B cell (primary cell): ENCODE measurements around the gene NCL. TPM values are rescaled to one million over a fixed set of nuclear protein-coding genes. Genes with fewer than 3 reads are reported as not detected.

Experiments
- ATAC-seq: fragments of 200-7000 bp; cut with Tn5 transposase; one replicate; pipeline ENCODE4 v1.10.0; 2021; ENCODE audit warnings: low read depth, mild to moderate bottlenecking, moderate number of reproducible peaks, moderate library complexity
- CTCF ChIA-PET: fragments of 350-600 bp; sonication (Branson Sonifier 250); formaldehyde crosslinking; loops from one replicate; lab custom pipeline; 2021; ENCODE audit warnings: antibody characterized with exemption, inconsistent platforms; lab: Charles Lee
- POLR2A ChIA-PET: fragments of 350-600 bp; sonication (Branson Sonifier 250); formaldehyde crosslinking; loops from one replicate; lab custom pipeline; 2021; ENCODE audit warnings: antibody characterized with exemption; lab: Charles Lee
- DNase-seq: peaks from one replicate; pipeline ENCODE4 v3.0.0; 2013
- H2AFZ ChIP-seq: 2 replicates; pipeline ENCODE4 v1.6.1; 2012; ENCODE audit warnings: mild to moderate bottlenecking, low read depth, low read length; ENCODE audit not compliant: insufficient read depth, poor library complexity, severe bottlenecking
- H3K27ac ChIP-seq, 2 donors: 1 replicate in 1 of 2; 2 replicates in 1 of 2; pipeline ENCODE4 v1.5.1; 2012 to 2013; ENCODE audit warnings: low read length in 2 of 2, mild to moderate bottlenecking in 2 of 2, moderate library complexity in 1 of 2
- H3K27me3 ChIP-seq, 4 experiments: fragments of 200-600 bp in 1 of 4; sonication (generic) in 1 of 4; replicated peaks in 1 of 4; 1 replicate in 2 of 4; 2 replicates in 2 of 4; pipeline versions ENCODE4 v1.6.1 to v1.7.0; 2013 to 2016; ENCODE audit warnings: low read length in 3 of 4, mild to moderate bottlenecking in 2 of 4, mixed read lengths in 1 of 4, moderate library complexity in 1 of 4; ENCODE audit not compliant: insufficient read depth in 4 of 4, control insufficient read depth in 3 of 4; ENCODE audit errors: control extremely low read depth in 1 of 4
- H3K36me3 ChIP-seq, 2 experiments: replicated peaks in 1 of 2; 1 replicate in 1 of 2; 2 replicates in 1 of 2; pipeline versions ENCODE4 v1.6.1 to v1.7.1; 2013; ENCODE audit warnings: low read length in 1 of 2; ENCODE audit not compliant: insufficient read depth in 2 of 2, control insufficient read depth in 1 of 2; ENCODE audit errors: control extremely low read depth in 1 of 2, extremely low read depth in 1 of 2
- H3K4me1 ChIP-seq, 2 donors: fragments of 200-600 bp in 1 of 2; sonication (generic) in 1 of 2; 1 replicate in 1 of 2; 2 replicates in 1 of 2; pipeline versions ENCODE4 v1.5.1 to v1.6.1; 2013 to 2017; ENCODE audit warnings: low read length in 2 of 2; ENCODE audit not compliant: control insufficient read depth in 2 of 2, insufficient read depth in 2 of 2
- H3K4me2 ChIP-seq: replicated peaks from 2 replicates; pipeline ENCODE3; 2012; ENCODE audit warnings: mild to moderate bottlenecking, low read depth, low read length; ENCODE audit not compliant: poor library complexity, severe bottlenecking
- H3K4me3 ChIP-seq, 5 experiments: fragments of 200-600 bp in 1 of 5; sonication (generic) in 1 of 5; 1 replicate in 3 of 5; 2 replicates in 2 of 5; pipeline versions ENCODE4 v1.5.1 to v1.7.0; 2011 to 2016; ENCODE audit warnings: low read length in 4 of 5, mild to moderate bottlenecking in 4 of 5, low read depth in 2 of 5, control low read depth in 1 of 5, moderate library complexity in 1 of 5; ENCODE audit not compliant: insufficient read depth in 1 of 5; ENCODE audit errors: control extremely low read depth in 1 of 5, extremely low read depth in 1 of 5
- H3K79me2 ChIP-seq: fragments of 200-600 bp; sonication (generic); one replicate; pipeline ENCODE4 v1.6.0; 2016; ENCODE audit warnings: low read length; ENCODE audit not compliant: control insufficient read depth, insufficient read depth
- H3K9ac ChIP-seq: fragments of 200-600 bp; sonication (generic); 2 replicates; pipeline ENCODE4 v1.6.1; 2017; ENCODE audit warnings: mild to moderate bottlenecking, low read length, moderate library complexity
- H3K9me3 ChIP-seq, 3 donors: one replicate each; pipeline versions ENCODE4 v1.6.1 to v1.7.1; 2013; ENCODE audit warnings: low read length in 2 of 3; ENCODE audit not compliant: control insufficient read depth in 2 of 3, insufficient read depth in 1 of 3; ENCODE audit errors: control extremely low read depth in 1 of 3
- H4K20me1 ChIP-seq: 2 replicates; pipeline ENCODE4 v1.6.0; 2012; ENCODE audit warnings: mild to moderate bottlenecking, low read length; ENCODE audit not compliant: insufficient read depth, control insufficient read depth, poor library complexity, severe bottlenecking
- H3K27ac Mint-ChIP-seq: one replicate; pipeline ENCODE4 v1.8.0; 2021; ENCODE audit warnings: mixed read lengths
- H3K27me3 Mint-ChIP-seq: one replicate; pipeline ENCODE4 v1.8.0; 2021; ENCODE audit warnings: mixed read lengths
- H3K4me1 Mint-ChIP-seq: one replicate; pipeline ENCODE4 v1.8.0; 2021; ENCODE audit warnings: mixed read lengths
- H3K4me3 Mint-ChIP-seq: one replicate; pipeline ENCODE4 v1.8.0; 2021; ENCODE audit warnings: mixed read lengths
- H3K9me3 Mint-ChIP-seq: one replicate; pipeline ENCODE4 v1.8.0; 2022; ENCODE audit warnings: mixed read lengths; ENCODE audit not compliant: insufficient read depth
- CTCF ChIP-seq: fragments of 200-600 bp; IDR thresholded peaks from one replicate; pipeline ENCODE4 v1.8.0; 2022; ENCODE audit warnings: antibody characterized with exemption, mild to moderate bottlenecking
- EZH2 ChIP-seq: IDR thresholded peaks from 2 replicates; pipeline ENCODE4 v1.6.1; 2012; ENCODE audit warnings: borderline replicate concordance, low read depth, mild to moderate bottlenecking, moderate library complexity, low read length; ENCODE audit not compliant: insufficient read depth, poor library complexity, severe bottlenecking
- WGBS: methylation state at CpG from one replicate; pipeline ENCODE4 v1.1.5; 2013; ENCODE audit warnings: missing lambda C conversion rate; ENCODE audit not compliant: insufficient coverage; 5-methylcytosine and 5-hydroxymethylcytosine counted together
- intact Hi-C: fragments of 100-400 bp; cut with micrococcal nuclease; formaldehyde crosslinking; loops from one replicate; pipeline ENCODE4 v1.10.0; 2022
- polyA plus RNA-seq: library from polyadenylated mRNA; depleted of rRNA; stranded (reverse); fragments of >200 nt; gene quantifications from 2 replicates; pipeline ENCODE4 v1.2.3, GENCODE V29; 2012
- total RNA-seq, 2 donors: library from RNA; stranded (reverse); fragments of 120-200 nt in 1 of 2; gene quantifications; 1 replicate in 1 of 2; 2 replicates in 1 of 2; pipeline versions ENCODE4 v1.2.3 to v1.2.4, GENCODE V29; 2013 to 2022

The NCL gene
- total and polyA plus RNA-seq, 2 donors (not counting 1 experiment from before 2014, with no cell fraction given) = 25.8 to 439 TPM

GRCh38 chr2:231462729-231463465 lies 1.4 kb downstream of the NCL start:
- WGBS = 14% methylated on average over 4 of the region's 4 CpGs
- Histone ChIP-seq H4K20me1 (peaks cover 61% of the 10 kb centered on the region), H3K79me2 (peaks cover 46% of the 10 kb centered on the region), H3K4me3 (peak overlapping the region; percentile 32 to 97 (median 93)), H2AFZ (no peak overlapping the region), H3K27me3 (no peaks in the 10 kb centered on the region), H3K4me1 (peaks cover 29 to 33% of the 10 kb centered on the region in 2 donors), H3K4me2 (peak overlapping the region; percentile 97), H3K9me3 (no peaks in the 10 kb centered on the region), H3K9ac (peak overlapping the region; percentile 98), H3K36me3 (peaks cover 6 to 50% of the 10 kb centered on the region in 2 experiments), H3K27ac (peak overlapping the region; percentile 97 to 98)
- POLR2A ChIA-PET = interaction anchor here (1.2 to 1.9 kb wide), 4 partner anchors 48 to 245 kb away, joined by 3 to 7 read pairs (median 6); partner anchors contain the start of genes B3GNT7 and PTMA
- ATAC-seq = no peak
- peak; percentile 18 for DNase-seq
- CTCF ChIA-PET = interaction anchor here (0.8 to 2.3 kb wide), 4 partner anchors 9 to 235 kb away, joined by 3 to 14 read pairs (median 6); no protein-coding TSS in a partner anchor
- Mint-ChIP-seq H3K27ac (peak overlapping the region; percentile 100), H3K27me3 (no peaks in the 10 kb centered on the region), H3K9me3 (no peaks in the 10 kb centered on the region), H3K4me3 (peak overlapping the region; percentile 99), H3K4me1 (peaks cover 54% of the 10 kb centered on the region)
- intact Hi-C loops = loop anchor here (5.0 kb wide), 2 partner anchors 71 to 406 kb away; partner anchors contain the start of gene PSMD1
- TF ChIP-seq CTCF = no peak
- no peak for TF ChIP-seq EZH2

- H3K9me3 ChIP-seq = no peaks in the 10 kb centered on the region
- ATAC-seq (no peak), DNase-seq (peak; percentile 21)
- peaks cover 12 to 63% of the 10 kb centered on the region in 2 experiments for H3K36me3 ChIP-seq
- peaks cover 29 to 33% of the 10 kb centered on the region in 2 donors for H3K4me1 ChIP-seq
- no peak overlapping the region for H3K4me3 ChIP-seq
- no peak overlapping the region for H3K27ac ChIP-seq
- intact Hi-C loops = loop anchor here (5.0 kb wide), 2 partner anchors 69 to 404 kb away; partner anchors contain the start of gene PSMD1
- ChIA-PET POLR2A (no interaction called here), CTCF (interaction anchor here (0.8 to 1.5 kb wide), 3 partner anchors 10 to 21 kb away, joined by 3 to 9 read pairs (median 4); no protein-coding TSS in a partner anchor)
- no peak overlapping the region for H2AFZ ChIP-seq
- H3K9ac ChIP-seq = no peak overlapping the region
- no peak overlapping the region for H3K4me2 ChIP-seq
- WGBS = 89% methylated on average over 8 of the region's 8 CpGs
- H3K9me3 Mint-ChIP-seq = no peaks in the 10 kb centered on the region
- no peaks in the 10 kb centered on the region for H3K27me3 ChIP-seq
- no peak overlapping the region for H3K4me3 Mint-ChIP-seq
- peaks cover 63% of the 10 kb centered on the region for H4K20me1 ChIP-seq
- peaks cover 46% of the 10 kb centered on the region for H3K79me2 ChIP-seq
- no peak overlapping the region for H3K27ac Mint-ChIP-seq
- peaks cover 54% of the 10 kb centered on the region for H3K4me1 Mint-ChIP-seq
- H3K27me3 Mint-ChIP-seq = no peaks in the 10 kb centered on the region
- TF ChIP-seq EZH2 (no peak), CTCF (no peak)
Measured at GRCh38 chr2:231461516-231461971, 2.7 kb downstream of the NCL start.
